ENCODE data around the gene URM1.
"Not testable (repeated sequence)": the region's sequence is repeated elsewhere in the genome, so short reads cannot be mapped to it uniquely, and the experiment has no call there.

The URM1 gene

DNA sequence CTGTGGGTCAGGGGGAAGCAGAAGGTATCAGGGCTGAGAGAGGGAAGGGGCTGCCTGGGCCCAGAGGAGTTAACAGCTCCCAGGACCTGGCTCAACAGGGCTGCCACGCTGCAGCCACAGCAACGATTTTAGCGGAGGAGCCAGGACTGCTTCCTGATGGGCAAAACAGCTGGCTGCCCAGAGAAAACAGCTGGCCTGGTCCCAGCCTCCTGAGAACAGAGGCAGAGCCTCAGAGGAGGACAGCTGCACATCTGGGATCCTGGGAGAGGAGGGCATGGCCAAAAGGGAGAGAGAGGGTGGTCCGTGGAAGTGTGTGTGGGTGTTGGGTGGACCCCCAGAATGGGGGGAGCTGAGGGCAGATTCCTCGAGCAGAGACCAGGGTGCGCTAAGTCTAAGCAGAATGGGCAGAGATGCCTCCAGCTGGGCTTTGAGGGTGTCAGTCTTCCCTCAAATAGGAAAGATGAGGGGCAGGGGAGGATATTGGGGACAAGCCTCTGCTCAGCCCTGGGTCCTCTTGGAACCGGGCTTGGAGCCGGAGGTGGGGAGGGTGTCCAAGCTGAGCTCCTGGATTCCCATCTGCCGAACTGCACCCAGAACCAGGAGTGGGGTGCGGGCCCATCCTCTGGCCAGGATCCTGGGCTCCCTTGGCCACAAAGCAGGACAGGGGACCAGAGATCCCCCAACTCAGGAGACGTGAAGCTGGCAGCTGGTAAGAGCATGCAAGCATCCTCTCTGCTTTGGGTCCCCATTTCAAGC is 40.4 kb downstream of the URM1 start:
- Histone ChIP-seq H3K9ac (ENCODE audit: low read length) (peak overlapping the region; percentile 9), H3K14ac (ENCODE audit: low read length) (no peak overlapping the region), H2AK5ac (ENCODE audit: low read length) (peak overlapping the region; percentile 63), H3K18ac (ENCODE audit: low read length) (no peak overlapping the region), H3K4ac (ENCODE audit: low read depth, low read length) (no peak overlapping the region), H3K27me3 (ENCODE audit: insufficient read depth, low read length) (no peaks in the 10 kb centered on the region), H4K91ac (ENCODE audit: low read depth, low read length) (peak overlapping the region; percentile 21), H2BK12ac (ENCODE audit: low read length) (peak overlapping the region; percentile 62), H3K4me2 (ENCODE audit: low read length) (no peak overlapping the region), H3K4me1 (ENCODE audit: control insufficient read depth in 1 of 2, insufficient read depth in 2 of 2, low read length in 2 of 2) (peaks cover 16 to 22% of the 10 kb centered on the region in 2 experiments), H4K8ac (ENCODE audit: low read depth, low read length) (peak overlapping the region; percentile 78), H4K12ac (ENCODE audit: low read depth, low read length) (peak overlapping the region; percentile 55), H3K79me1 (ENCODE audit: low read length) (peaks cover 15% of the 10 kb centered on the region), H3K4me3 (ENCODE audit: low read depth, low read length) (peak overlapping the region; percentile 39), H2AFZ (ENCODE audit: insufficient read depth, low read length, poor library complexity) (no peak overlapping the region), H2BK5ac (ENCODE audit: low read depth, low read length, poor library complexity) (no peak overlapping the region), H3K9me3 (ENCODE audit: insufficient read depth, low read depth, low read length) (no peaks in the 10 kb centered on the region), H3K27ac (ENCODE audit: low read depth, low read length) (no peak overlapping the region), H2BK120ac (ENCODE audit: insufficient read depth, low read length, poor library complexity) (no peak overlapping the region), H3K23ac (ENCODE audit: low read length) (no peak overlapping the region), H3K36me3 (ENCODE audit: control insufficient read depth in 1 of 2, insufficient read depth in 2 of 2, low read length in 2 of 2) (no peaks in the 10 kb centered on the region), H3K79me2 (ENCODE audit: control insufficient read depth, insufficient read depth, low read length, poor library complexity) (peaks cover 4% of the 10 kb centered on the region)
- no peak for DNase-seq
- WGBS (ENCODE audit: extremely low coverage, insufficient coverage, insufficient read length) = no CpG with 5 or more reads among the region's 11 CpGs

DNA sequence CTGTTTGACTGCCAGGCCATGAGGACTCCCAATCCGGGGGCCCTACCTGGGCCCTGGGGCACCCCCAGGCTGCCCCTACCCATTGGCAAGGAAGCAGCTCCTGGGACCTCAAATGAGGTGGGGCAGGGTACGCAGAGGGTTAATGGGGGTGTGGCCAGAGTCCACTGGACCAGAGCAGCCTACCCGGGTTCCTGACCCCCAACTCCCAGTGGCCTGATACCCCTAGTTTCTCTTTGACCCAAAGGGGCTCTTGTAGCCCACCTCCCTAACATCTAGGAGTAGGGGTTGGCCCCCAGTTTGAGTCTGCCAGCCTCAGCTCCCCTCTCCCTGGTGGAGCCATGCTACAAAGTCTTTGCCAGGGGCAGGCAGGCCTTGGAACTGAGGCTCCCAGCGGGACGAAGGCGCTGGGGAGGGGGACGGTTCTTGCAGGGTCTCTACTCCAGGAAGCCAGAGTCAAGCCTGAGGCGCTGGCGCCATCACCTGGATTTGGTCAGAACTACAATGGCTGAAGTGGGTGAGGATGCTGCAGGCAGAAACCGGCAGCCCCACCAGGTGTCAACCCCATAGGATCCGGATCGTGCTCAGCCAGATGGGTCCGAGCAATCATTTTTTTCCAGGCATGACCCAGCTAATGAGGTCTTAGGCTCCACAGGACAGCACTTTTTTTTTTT is 41.1 kb downstream of the URM1 start:
- Histone ChIP-seq H2BK120ac (ENCODE audit: insufficient read depth, low read length, poor library complexity) (peak overlapping the region; percentile 54), H4K91ac (ENCODE audit: low read depth, low read length) (peak overlapping the region; percentile 57), H3K79me1 (ENCODE audit: low read length) (peaks cover 22% of the 10 kb centered on the region), H4K8ac (ENCODE audit: low read depth, low read length) (peak overlapping the region; percentile 78), H2BK12ac (ENCODE audit: low read length) (peak overlapping the region; percentile 65), H3K36me3 (ENCODE audit: control insufficient read depth in 1 of 2, insufficient read depth in 2 of 2, low read length in 2 of 2) (no peaks in the 10 kb centered on the region), H2BK5ac (ENCODE audit: low read depth, low read length, poor library complexity) (no peak overlapping the region), H3K23ac (ENCODE audit: low read length) (no peak overlapping the region), H3K4me1 (ENCODE audit: control insufficient read depth in 1 of 2, insufficient read depth in 2 of 2, low read length in 2 of 2) (peaks cover 23 to 24% of the 10 kb centered on the region in 2 experiments), H3K4me3 (ENCODE audit: low read depth, low read length) (no peak overlapping the region), H3K9ac (ENCODE audit: low read length) (no peak overlapping the region), H4K12ac (ENCODE audit: low read depth, low read length) (peak overlapping the region; percentile 75), H3K79me2 (ENCODE audit: control insufficient read depth, insufficient read depth, low read length, poor library complexity) (peaks cover 4% of the 10 kb centered on the region), H3K18ac (ENCODE audit: low read length) (no peak overlapping the region), H3K14ac (ENCODE audit: low read length) (peak overlapping the region; percentile 73), H3K27me3 (ENCODE audit: insufficient read depth, low read length) (no peaks in the 10 kb centered on the region), H3K4me2 (ENCODE audit: low read length) (no peak overlapping the region), H3K4ac (ENCODE audit: low read depth, low read length) (no peak overlapping the region), H2AK5ac (ENCODE audit: low read length) (peak overlapping the region; percentile 59), H3K27ac (ENCODE audit: low read depth, low read length) (no peak overlapping the region), H2AFZ (ENCODE audit: insufficient read depth, low read length, poor library complexity) (peak overlapping the region; percentile 66), H3K9me3 (ENCODE audit: insufficient read depth, low read depth, low read length) (no peaks in the 10 kb centered on the region)
- no CpG with 5 or more reads among the region's 13 CpGs for WGBS (ENCODE audit: extremely low coverage, insufficient coverage, insufficient read length)
- peak; percentile 36 to 64 for DNase-seq

DNA sequence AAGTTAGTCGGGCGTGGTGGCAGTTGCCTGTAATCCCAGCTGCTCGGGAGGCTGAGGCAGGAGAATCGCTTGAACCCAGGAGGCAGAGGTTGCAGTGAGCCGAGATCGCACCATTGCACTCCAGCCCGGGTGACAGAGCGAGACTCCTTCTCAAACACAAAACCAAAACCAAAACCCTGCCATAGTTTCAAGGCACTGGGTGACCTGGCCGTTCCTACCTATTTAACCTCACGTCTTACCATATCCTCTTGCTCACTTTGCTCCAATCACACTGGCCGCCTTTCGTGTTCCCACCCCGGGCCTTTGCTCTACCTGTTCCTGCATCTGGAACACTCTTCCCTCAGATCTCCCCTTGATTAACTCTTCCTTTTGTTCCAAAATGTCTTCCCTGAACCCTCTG is 42.6 kb downstream of the URM1 start:
- H3K9me3 ChIP-seq (ENCODE audit: insufficient read depth, low read depth, low read length); H3K9ac ChIP-seq (ENCODE audit: low read length); H2BK5ac ChIP-seq (ENCODE audit: low read depth, low read length, poor library complexity); H3K79me2 ChIP-seq (ENCODE audit: control insufficient read depth, insufficient read depth, low read length, poor library complexity); H3K36me3 ChIP-seq (ENCODE audit: control insufficient read depth in 1 of 2, insufficient read depth in 2 of 2, low read length in 2 of 2); H3K4me3 ChIP-seq (ENCODE audit: low read depth, low read length); H3K27ac ChIP-seq (ENCODE audit: low read depth, low read length); DNase-seq; H2AFZ ChIP-seq (ENCODE audit: insufficient read depth, low read length, poor library complexity); H3K4ac ChIP-seq (ENCODE audit: low read depth, low read length); H3K23ac ChIP-seq (ENCODE audit: low read length); H3K4me2 ChIP-seq (ENCODE audit: low read length); H3K14ac ChIP-seq (ENCODE audit: low read length); H4K12ac ChIP-seq (ENCODE audit: low read depth, low read length); H2AK5ac ChIP-seq (ENCODE audit: low read length); H4K8ac ChIP-seq (ENCODE audit: low read depth, low read length); H3K27me3 ChIP-seq (ENCODE audit: insufficient read depth, low read length); H3K18ac ChIP-seq (ENCODE audit: low read length): not testable (repeated sequence)
- Histone ChIP-seq H3K4me1 (ENCODE audit: control insufficient read depth in 1 of 2, insufficient read depth in 2 of 2, low read length in 2 of 2) (peaks cover 24% of the 10 kb centered on the region in 2 experiments), H4K91ac (ENCODE audit: low read depth, low read length) (peak overlapping the region; percentile 21), H2BK12ac (ENCODE audit: low read length) (peak overlapping the region; percentile 73), H3K79me1 (ENCODE audit: low read length) (peaks cover 25% of the 10 kb centered on the region), H2BK120ac (ENCODE audit: insufficient read depth, low read length, poor library complexity) (peak overlapping the region; percentile 33)
- WGBS (ENCODE audit: extremely low coverage, insufficient coverage, insufficient read length) = no CpG with 5 or more reads among the region's 13 CpGs

DNA sequence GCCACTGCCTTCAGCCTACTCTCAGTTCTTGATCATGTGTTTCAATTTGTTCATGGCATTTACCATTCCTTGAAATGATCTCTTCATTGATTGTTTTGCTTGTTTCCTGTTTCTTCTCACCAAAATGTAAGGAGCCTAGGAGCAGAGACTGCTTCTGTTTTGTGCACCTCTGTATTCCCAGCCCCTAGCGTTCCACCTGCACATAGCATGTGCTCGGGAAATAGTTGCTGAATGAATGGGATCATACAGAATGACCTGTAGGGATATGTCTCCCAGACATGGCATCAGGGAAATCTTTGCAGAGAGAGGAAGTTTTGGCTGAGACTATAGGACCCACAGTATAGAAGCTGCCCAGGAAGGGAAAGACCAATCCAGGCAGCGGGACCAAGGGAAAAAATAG is 43.3 kb downstream of the URM1 start:
- Histone ChIP-seq H4K12ac (ENCODE audit: low read depth, low read length) (no peak overlapping the region), H2AK5ac (ENCODE audit: low read length) (no peak overlapping the region), H4K91ac (ENCODE audit: low read depth, low read length) (no peak overlapping the region), H3K9ac (ENCODE audit: low read length) (no peak overlapping the region), H3K4ac (ENCODE audit: low read depth, low read length) (no peak overlapping the region), H3K79me1 (ENCODE audit: low read length) (peaks cover 26% of the 10 kb centered on the region), H3K4me1 (ENCODE audit: control insufficient read depth in 1 of 2, insufficient read depth in 2 of 2, low read length in 2 of 2) (peaks cover 27 to 30% of the 10 kb centered on the region in 2 experiments), H3K4me3 (ENCODE audit: low read depth, low read length) (no peak overlapping the region), H2BK120ac (ENCODE audit: insufficient read depth, low read length, poor library complexity) (no peak overlapping the region), H3K27ac (ENCODE audit: low read depth, low read length) (no peak overlapping the region), H2BK12ac (ENCODE audit: low read length) (no peak overlapping the region), H3K23ac (ENCODE audit: low read length) (no peak overlapping the region), H2AFZ (ENCODE audit: insufficient read depth, low read length, poor library complexity) (no peak overlapping the region), H3K18ac (ENCODE audit: low read length) (no peak overlapping the region), H3K14ac (ENCODE audit: low read length) (no peak overlapping the region), H2BK5ac (ENCODE audit: low read depth, low read length, poor library complexity) (no peak overlapping the region), H3K36me3 (ENCODE audit: control insufficient read depth in 1 of 2, insufficient read depth in 2 of 2, low read length in 2 of 2) (no peaks in the 10 kb centered on the region), H3K79me2 (ENCODE audit: control insufficient read depth, insufficient read depth, low read length, poor library complexity) (peaks cover 4% of the 10 kb centered on the region), H3K9me3 (ENCODE audit: insufficient read depth, low read depth, low read length) (no peaks in the 10 kb centered on the region), H3K4me2 (ENCODE audit: low read length) (no peak overlapping the region), H4K8ac (ENCODE audit: low read depth, low read length) (no peak overlapping the region), H3K27me3 (ENCODE audit: insufficient read depth, low read length) (no peaks in the 10 kb centered on the region)
- no CpG with 5 or more reads among the region's 3 CpGs for WGBS (ENCODE audit: extremely low coverage, insufficient coverage, insufficient read length)
- DNase-seq = peak; percentile 27 to 72
